NCI-H1417 (cell line): ENCODE measurements around the gene ZSWIM1.
"Not testable (repeated sequence)": the region's sequence is repeated elsewhere in the genome, so short reads cannot be mapped to it uniquely, and the experiment has no call there.

Experiments used
- DNase-seq, 3 experiments: peaks; one replicate each; lab custom pipeline; 2025; lab: John Stamatoyannopoulos, UW

The ZSWIM1 gene

GRCh38 chr20:45931680-45932079, 50.7 kb downstream of the ZSWIM1 start:
- not testable (repeated sequence) for DNase-seq

GRCh38 chr20:45933266-45934045, 52.4 kb downstream of the ZSWIM1 start:
- peak; percentile 85 to 98 (median 89) for DNase-seq

DNA sequence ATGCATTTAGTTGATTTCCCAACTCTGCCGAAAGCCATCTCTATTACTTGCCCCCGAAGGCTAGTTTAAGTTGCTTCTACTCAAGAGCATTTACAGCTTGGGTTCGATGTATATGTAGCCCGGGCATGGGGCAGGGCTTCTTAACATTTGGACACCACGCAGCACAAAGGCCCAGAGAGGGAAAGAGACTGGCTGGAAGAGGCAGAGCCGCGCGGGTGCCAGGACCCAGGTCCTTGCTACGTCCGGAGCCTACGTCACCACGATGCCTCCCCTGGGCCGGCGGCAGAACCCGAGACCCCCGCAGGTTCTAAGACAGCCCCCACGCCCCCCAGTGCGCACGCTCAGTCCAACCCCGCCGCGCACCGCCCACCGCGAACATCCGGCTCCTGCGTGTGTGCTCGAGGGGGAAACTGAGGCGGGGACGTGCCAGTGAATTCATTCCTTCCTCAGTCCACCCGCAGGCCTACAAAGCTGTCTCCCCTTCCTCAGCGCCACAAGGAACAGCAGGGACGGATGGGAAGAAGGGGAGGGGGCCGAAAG, 53.1 kb downstream of the ZSWIM1 start:
- peak in 2 of 3 experiments; percentile 60 to 91 for DNase-seq
